Hepatocyte (in vitro differentiated cells): ENCODE measurements around the gene IL31RA. TPM values are rescaled to one million over a fixed set of nuclear protein-coding genes. Genes with fewer than 3 reads are reported as not detected.

Experiments
- DNase-seq: peaks from one replicate; pipeline ENCODE4 v3.0.0-alpha.2; 2016; ENCODE audit warnings: low spot score
- H2AFZ ChIP-seq: fragments of 200-600 bp; sonication (generic); 2 replicates; pipeline ENCODE4 v1.6.0; 2016; ENCODE audit warnings: antibody characterized with exemption, mild to moderate bottlenecking
- H3K27ac ChIP-seq: fragments of 200-600 bp; sonication (generic); 2 replicates; pipeline ENCODE4 v1.5.1; 2016; ENCODE audit warnings: mild to moderate bottlenecking
- H3K27me3 ChIP-seq: fragments of 200-600 bp; sonication (generic); 2 replicates; pipeline ENCODE4 v1.6.1; 2016
- H3K36me3 ChIP-seq: fragments of 200-600 bp; sonication (generic); replicated peaks from 2 replicates; pipeline ENCODE4 v1.5.1; 2016; ENCODE audit warnings: low read depth; ENCODE audit not compliant: insufficient read depth
- H3K4me1 ChIP-seq: fragments of 200-600 bp; sonication (generic); 2 replicates; pipeline ENCODE4 v1.5.1; 2016; ENCODE audit warnings: mild to moderate bottlenecking, moderate library complexity; ENCODE audit not compliant: insufficient read depth
- H3K4me2 ChIP-seq: fragments of 200-600 bp; sonication (generic); 2 replicates; pipeline ENCODE4 v1.6.0; 2016
- H3K4me3 ChIP-seq: fragments of 200-600 bp; sonication (generic); 2 replicates; pipeline ENCODE4 v1.5.1; 2016; ENCODE audit warnings: mild to moderate bottlenecking
- H3K79me2 ChIP-seq: fragments of 200-600 bp; sonication (generic); 2 replicates; pipeline ENCODE4 v1.6.0; 2017; ENCODE audit warnings: mild to moderate bottlenecking
- H3K9me2 ChIP-seq: fragments of 200-600 bp; sonication (generic); replicated peaks from 2 replicates; pipeline ENCODE4 v1.6.0; 2017; ENCODE audit warnings: mild to moderate bottlenecking; ENCODE audit not compliant: insufficient read depth
- H3K9me3 ChIP-seq: fragments of 200-600 bp; sonication (generic); 2 replicates; pipeline ENCODE4 v1.5.1; 2016; ENCODE audit warnings: low read depth, mild to moderate bottlenecking
- H4K20me1 ChIP-seq: fragments of 200-600 bp; sonication (generic); 2 replicates; pipeline ENCODE4 v1.6.0; 2016; ENCODE audit warnings: mild to moderate bottlenecking; ENCODE audit not compliant: insufficient read depth, poor library complexity, severe bottlenecking
- CTCF ChIP-seq: fragments of 200-600 bp; sonication (generic); IDR thresholded peaks from 2 replicates; pipeline ENCODE4 v1.5.1; 2016; ENCODE audit warnings: antibody characterized with exemption, mild to moderate bottlenecking; ENCODE audit not compliant: poor library complexity
- EZH2 ChIP-seq: fragments of 200-600 bp; sonication (generic); IDR thresholded peaks from 2 replicates; pipeline ENCODE4 v1.6.1; 2016; ENCODE audit warnings: antibody characterized with exemption, mild to moderate bottlenecking, borderline replicate concordance
- EZH2phosphoT487 ChIP-seq: fragments of 200-600 bp; sonication (generic); IDR thresholded peaks from one replicate; pipeline ENCODE4 v1.6.1; 2018; ENCODE audit warnings: antibody characterized with exemption, mild to moderate bottlenecking, low read depth, moderate library complexity; ENCODE audit not compliant: unreplicated experiment, severe bottlenecking
- WGBS: methylation state at CpG from one replicate; pipeline ENCODE4 v1.1.6; 2016; ENCODE audit warnings: low lambda C conversion rate; ENCODE audit errors: missing lambda C conversion rate; 5-methylcytosine and 5-hydroxymethylcytosine counted together
- polyA plus RNA-seq: library from polyadenylated mRNA; unstranded; fragments of >200 nt; fragmentation: Nextera tagmentation; extraction: Ambion mirVana; gene quantifications from 2 replicates; pipeline ENCODE4 v1.2.1, GENCODE V29; 2016
- total RNA-seq: library from RNA; depleted of rRNA; stranded (reverse); fragments of >200 nt; gene quantifications from 2 replicates; pipeline ENCODE4 v1.2.3, GENCODE V29; 2014

Gene IL31RA
- total and polyA plus RNA-seq, 2 experiments from 2014 or later = 0.53 to 0.93 TPM

DNA sequence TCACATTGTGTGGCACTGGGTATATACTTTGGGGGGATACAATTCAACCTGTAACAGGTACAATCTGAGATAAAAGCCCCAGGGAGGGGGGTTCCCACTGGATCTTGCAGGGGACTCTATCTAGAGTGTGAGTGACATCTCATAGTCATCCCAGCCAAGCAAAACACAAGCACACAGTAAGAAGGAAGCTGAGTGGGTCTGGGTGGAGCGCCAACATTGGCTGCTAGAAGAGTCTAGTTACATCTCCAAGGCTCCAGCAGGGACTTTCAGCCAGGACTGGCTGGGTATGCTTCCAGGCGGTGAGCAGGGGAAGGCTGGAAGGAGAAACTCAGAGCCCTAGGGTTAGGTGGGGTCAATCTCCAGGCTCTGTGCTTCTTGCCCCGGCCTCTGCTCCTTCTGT is 53.0 kb downstream of the IL31RA start:
- no peak for DNase-seq
- Histone ChIP-seq H3K36me3 (no peaks in the 10 kb centered on the region), H3K27me3 (no peaks in the 10 kb centered on the region), H3K27ac (no peak overlapping the region), H3K79me2 (no peaks in the 10 kb centered on the region), H3K9me2 (no peaks in the 10 kb centered on the region), H4K20me1 (no peaks in the 10 kb centered on the region), H3K4me2 (no peak overlapping the region), H3K9me3 (no peaks in the 10 kb centered on the region), H2AFZ (no peak overlapping the region), H3K4me1 (no peaks in the 10 kb centered on the region), H3K4me3 (no peak overlapping the region)
- WGBS = 97% methylated on average over 3 of the region's 3 CpGs
- no peak for TF ChIP-seq EZH2phosphoT487
- no peak for TF ChIP-seq EZH2

- Histone ChIP-seq H3K4me1 (no peaks in the 10 kb centered on the region), H3K9me3 (no peaks in the 10 kb centered on the region), H3K27me3 (no peaks in the 10 kb centered on the region), H3K79me2 (no peaks in the 10 kb centered on the region), H3K9me2 (no peaks in the 10 kb centered on the region), H3K4me3 (no peak overlapping the region), H3K4me2 (no peak overlapping the region), H4K20me1 (no peaks in the 10 kb centered on the region), H3K36me3 (no peaks in the 10 kb centered on the region), H3K27ac (no peak overlapping the region), H2AFZ (no peak overlapping the region)
- 61% methylated on average over 4 of the region's 4 CpGs for WGBS
- no peak for DNase-seq
- TF ChIP-seq CTCF (no peak), EZH2phosphoT487 (no peak), EZH2 (no peak)
Observed at GRCh38 chr5:55905251-55905650, 54.1 kb downstream of the IL31RA start.

- Histone ChIP-seq H2AFZ (no peak overlapping the region), H3K4me2 (no peak overlapping the region), H3K36me3 (no peaks in the 10 kb centered on the region), H3K9me2 (no peaks in the 10 kb centered on the region), H3K4me3 (no peak overlapping the region), H3K79me2 (no peaks in the 10 kb centered on the region), H4K20me1 (no peaks in the 10 kb centered on the region), H3K9me3 (no peaks in the 10 kb centered on the region), H3K27ac (no peak overlapping the region), H3K27me3 (no peaks in the 10 kb centered on the region), H3K4me1 (no peaks in the 10 kb centered on the region)
- no peak for DNase-seq
- TF ChIP-seq EZH2 = no peak
- no peak for TF ChIP-seq CTCF
- TF ChIP-seq EZH2phosphoT487 = no peak
- 99% methylated on average over 7 of the region's 7 CpGs for WGBS
Observed at GRCh38 chr5:55907927-55908326, 56.8 kb downstream of the IL31RA start.

- Histone ChIP-seq H3K4me1 (peaks cover 4% of the 10 kb centered on the region), H3K27me3 (no peaks in the 10 kb centered on the region), H3K79me2 (no peaks in the 10 kb centered on the region), H4K20me1 (no peaks in the 10 kb centered on the region), H2AFZ (no peak overlapping the region), H3K36me3 (no peaks in the 10 kb centered on the region), H3K4me3 (no peak overlapping the region), H3K9me2 (no peaks in the 10 kb centered on the region), H3K4me2 (no peak overlapping the region), H3K27ac (no peak overlapping the region), H3K9me3 (no peaks in the 10 kb centered on the region)
- WGBS = 0% methylated on average over 1 of the region's 1 CpG
- DNase-seq = no peak
- TF ChIP-seq CTCF (no peak), EZH2phosphoT487 (no peak), EZH2 (no peak)
Observed at GRCh38 chr5:55908804-55909203, 57.6 kb downstream of the IL31RA start.
